WTC11 (cell line): ENCODE measurements around the gene G2E3. TPM values are rescaled to one million over a fixed set of nuclear protein-coding genes. Genes with fewer than 3 reads are reported as not detected.

Experiments
- ATAC-seq: fragments of 200-7000 bp; cut with Tn5 transposase; 2 replicates; pipeline ENCODE4 v1.10.0; 2021; ENCODE audit warnings: mild to moderate bottlenecking, moderate library complexity
- CTCF ChIA-PET: fragments of 300-600 bp; sonication (Branson Sonifier 250); formaldehyde crosslinking; loops from one replicate; lab custom pipeline; 2021; ENCODE audit warnings: antibody characterized with exemption; lab: Charles Lee
- POLR2A ChIA-PET: fragments of 350-600 bp; sonication (Branson Sonifier 250); formaldehyde crosslinking; loops from one replicate; lab custom pipeline; 2021; ENCODE audit warnings: antibody characterized with exemption; lab: Charles Lee
- DNase-seq: peaks from one replicate; pipeline ENCODE4 v3.0.0; 2021; ENCODE audit warnings: low spot score
- H3K27ac Mint-ChIP-seq: 2 replicates; pipeline ENCODE4 v1.8.0; 2021; ENCODE audit warnings: mixed read lengths
- H3K27me3 Mint-ChIP-seq: 2 replicates; pipeline ENCODE4 v1.8.0; 2021; ENCODE audit warnings: low read depth, mild to moderate bottlenecking, moderate library complexity, mixed read lengths
- H3K36me3 Mint-ChIP-seq: 2 replicates; pipeline ENCODE4 v1.8.0; 2021; ENCODE audit warnings: mixed read lengths
- H3K4me1 Mint-ChIP-seq: 2 replicates; pipeline ENCODE4 v1.8.0; 2022; ENCODE audit warnings: mixed read lengths
- H3K4me3 Mint-ChIP-seq: 2 replicates; pipeline ENCODE4 v1.8.0; 2021; ENCODE audit warnings: mild to moderate bottlenecking, moderate library complexity, mixed read lengths
- H3K9me3 Mint-ChIP-seq: 2 replicates; pipeline ENCODE4 v1.8.0; 2021; ENCODE audit warnings: mixed read lengths
- CDX4 ChIP-seq: fragments of 250-450 bp; sonication (Bioruptor Pico); IDR thresholded peaks from 2 replicates; pipeline ENCODE4 v1.9.0; 2021; ENCODE audit warnings: moderate library complexity, mild to moderate bottlenecking, inconsistent platforms, borderline replicate concordance
- E2F1 ChIP-seq: sonication (generic); formaldehyde crosslinking; IDR thresholded peaks from 2 replicates; pipeline ENCODE4 v1.8.0; 2022; ENCODE audit warnings: mild to moderate bottlenecking, missing genetic modification reagents
- ELF4 ChIP-seq: sonication (generic); formaldehyde crosslinking; IDR thresholded peaks from 2 replicates; pipeline ENCODE4 v1.8.1; 2022; ENCODE audit warnings: low read depth, mild to moderate bottlenecking, moderate library complexity, missing genetic modification reagents
- ETV6 ChIP-seq: sonication (generic); formaldehyde crosslinking; IDR thresholded peaks from 2 replicates; pipeline ENCODE4 v1.8.1; 2022; ENCODE audit warnings: mild to moderate bottlenecking, missing genetic modification reagents
- GRHL2 ChIP-seq: fragments of 250-450 bp; sonication (Bioruptor Pico); IDR thresholded peaks from 2 replicates; pipeline ENCODE4 v1.8.0; 2022; ENCODE audit warnings: mild to moderate bottlenecking, moderate library complexity; ENCODE audit not compliant: insufficient replicate concordance, severe bottlenecking
- MYBL2 ChIP-seq: sonication (generic); formaldehyde crosslinking; IDR thresholded peaks from 2 replicates; pipeline ENCODE4 v1.8.1; 2023; ENCODE audit warnings: mild to moderate bottlenecking, moderate library complexity, missing genetic modification reagents
- NFE2L1 ChIP-seq: sonication (generic); formaldehyde crosslinking; IDR thresholded peaks from 2 replicates; pipeline ENCODE4 v1.8.1; 2023; ENCODE audit warnings: missing genetic modification reagents
- NR3C1 ChIP-seq: sonication (generic); formaldehyde crosslinking; conservative IDR thresholded peaks from 2 replicates; pipeline ENCODE4 v1.8.1; 2023; ENCODE audit warnings: low read depth, mild to moderate bottlenecking, missing genetic modification reagents
- TP53 ChIP-seq: sonication (generic); formaldehyde crosslinking; IDR thresholded peaks from 2 replicates; pipeline ENCODE4 v1.8.1; 2023; ENCODE audit warnings: mild to moderate bottlenecking, missing genetic modification reagents
- USF2 ChIP-seq: sonication (generic); formaldehyde crosslinking; IDR thresholded peaks from 2 replicates; pipeline ENCODE4 v1.8.1; 2023; ENCODE audit warnings: mild to moderate bottlenecking, missing genetic modification reagents, moderate library complexity
- ZNF138 ChIP-seq: sonication (generic); formaldehyde crosslinking; conservative IDR thresholded peaks from 2 replicates; pipeline ENCODE4 v1.8.1; 2022; ENCODE audit warnings: mild to moderate bottlenecking, moderate library complexity, missing genetic modification reagents
- total RNA-seq: library from RNA; stranded (reverse); gene quantifications from 3 replicates; pipeline ENCODE4 v1.2.3, GENCODE V29; 2021
- TF ChIP-seq, protein P1 (sequence below): fragments of 250-450 bp; sonication (Bioruptor Pico); IDR thresholded peaks from 2 replicates; pipeline ENCODE4 v1.9.0; 2021; ENCODE audit warnings: mild to moderate bottlenecking
- TF ChIP-seq, protein P2 (sequence below): sonication (generic); formaldehyde crosslinking; IDR thresholded peaks from 2 replicates; pipeline ENCODE4 v1.8.0; 2023; ENCODE audit warnings: mild to moderate bottlenecking, missing genetic modification reagents
- TF ChIP-seq, protein P3 (sequence below): sonication (generic); formaldehyde crosslinking; IDR thresholded peaks from 2 replicates; pipeline ENCODE4 v1.8.1; 2023; ENCODE audit warnings: mild to moderate bottlenecking, moderate library complexity, missing genetic modification reagents
- TF ChIP-seq, protein P4 (sequence below): sonication (generic); formaldehyde crosslinking; IDR thresholded peaks from 2 replicates; pipeline ENCODE4 v1.8.1; 2022; ENCODE audit warnings: mild to moderate bottlenecking, missing genetic modification reagents, moderate library complexity, borderline replicate concordance
- TF ChIP-seq, protein P5 (sequence below): sonication (generic); formaldehyde crosslinking; conservative IDR thresholded peaks from 2 replicates; pipeline ENCODE4 v1.8.1; 2022; ENCODE audit warnings: mild to moderate bottlenecking, missing genetic modification reagents

The G2E3 gene
- total RNA-seq, 1 experiment from 2014 or later, result 66.2 TPM

- H3K27me3 Mint-ChIP-seq, result no peaks in the 10 kb centered on the region
- ATAC-seq (no peak), DNase-seq (no peak)
- POLR2A ChIA-PET, result no interaction called here
- H3K36me3 Mint-ChIP-seq, result no peaks in the 10 kb centered on the region
- TF ChIP-seq, protein P1, sequence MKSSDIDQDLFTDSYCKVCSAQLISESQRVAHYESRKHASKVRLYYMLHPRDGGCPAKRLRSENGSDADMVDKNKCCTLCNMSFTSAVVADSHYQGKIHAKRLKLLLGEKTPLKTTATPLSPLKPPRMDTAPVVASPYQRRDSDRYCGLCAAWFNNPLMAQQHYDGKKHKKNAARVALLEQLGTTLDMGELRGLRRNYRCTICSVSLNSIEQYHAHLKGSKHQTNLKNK (CRISPR knock-in tag), result no peak
- TF ChIP-seq, protein P2, sequence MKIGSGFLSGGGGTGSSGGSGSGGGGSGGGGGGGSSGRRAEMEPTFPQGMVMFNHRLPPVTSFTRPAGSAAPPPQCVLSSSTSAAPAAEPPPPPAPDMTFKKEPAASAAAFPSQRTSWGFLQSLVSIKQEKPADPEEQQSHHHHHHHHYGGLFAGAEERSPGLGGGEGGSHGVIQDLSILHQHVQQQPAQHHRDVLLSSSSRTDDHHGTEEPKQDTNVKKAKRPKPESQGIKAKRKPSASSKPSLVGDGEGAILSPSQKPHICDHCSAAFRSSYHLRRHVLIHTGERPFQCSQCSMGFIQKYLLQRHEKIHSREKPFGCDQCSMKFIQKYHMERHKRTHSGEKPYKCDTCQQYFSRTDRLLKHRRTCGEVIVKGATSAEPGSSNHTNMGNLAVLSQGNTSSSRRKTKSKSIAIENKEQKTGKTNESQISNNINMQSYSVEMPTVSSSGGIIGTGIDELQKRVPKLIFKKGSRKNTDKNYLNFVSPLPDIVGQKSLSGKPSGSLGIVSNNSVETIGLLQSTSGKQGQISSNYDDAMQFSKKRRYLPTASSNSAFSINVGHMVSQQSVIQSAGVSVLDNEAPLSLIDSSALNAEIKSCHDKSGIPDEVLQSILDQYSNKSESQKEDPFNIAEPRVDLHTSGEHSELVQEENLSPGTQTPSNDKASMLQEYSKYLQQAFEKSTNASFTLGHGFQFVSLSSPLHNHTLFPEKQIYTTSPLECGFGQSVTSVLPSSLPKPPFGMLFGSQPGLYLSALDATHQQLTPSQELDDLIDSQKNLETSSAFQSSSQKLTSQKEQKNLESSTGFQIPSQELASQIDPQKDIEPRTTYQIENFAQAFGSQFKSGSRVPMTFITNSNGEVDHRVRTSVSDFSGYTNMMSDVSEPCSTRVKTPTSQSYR (CRISPR knock-in tag), result no peak
- TF ChIP-seq E2F1 (no peak), GRHL2 (CRISPR knock-in tag) (no peak), NFE2L1 (CRISPR knock-in tag) (no peak), USF2 (no peak), ZNF138 (CRISPR knock-in tag) (no peak), MYBL2 (no peak), NR3C1 (CRISPR knock-in tag) (no peak), ELF4 (CRISPR knock-in tag) (no peak), ETV6 (CRISPR knock-in tag) (no peak), CDX4 (CRISPR knock-in tag) (no peak), TP53 (CRISPR knock-in tag) (no peak)
- TF ChIP-seq, protein P3, sequence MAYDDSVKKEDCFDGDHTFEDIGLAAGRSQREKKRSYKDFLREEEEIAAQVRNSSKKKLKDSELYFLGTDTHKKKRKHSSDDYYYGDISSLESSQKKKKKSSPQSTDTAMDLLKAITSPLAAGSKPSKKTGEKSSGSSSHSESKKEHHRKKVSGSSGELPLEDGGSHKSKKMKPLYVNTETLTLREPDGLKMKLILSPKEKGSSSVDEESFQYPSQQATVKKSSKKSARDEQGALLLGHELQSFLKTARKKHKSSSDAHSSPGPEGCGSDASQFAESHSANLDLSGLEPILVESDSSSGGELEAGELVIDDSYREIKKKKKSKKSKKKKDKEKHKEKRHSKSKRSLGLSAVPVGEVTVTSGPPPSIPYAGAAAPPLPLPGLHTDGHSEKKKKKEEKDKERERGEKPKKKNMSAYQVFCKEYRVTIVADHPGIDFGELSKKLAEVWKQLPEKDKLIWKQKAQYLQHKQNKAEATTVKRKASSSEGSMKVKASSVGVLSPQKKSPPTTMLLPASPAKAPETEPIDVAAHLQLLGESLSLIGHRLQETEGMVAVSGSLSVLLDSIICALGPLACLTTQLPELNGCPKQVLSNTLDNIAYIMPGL, result no peak
- TF ChIP-seq, protein P4, sequence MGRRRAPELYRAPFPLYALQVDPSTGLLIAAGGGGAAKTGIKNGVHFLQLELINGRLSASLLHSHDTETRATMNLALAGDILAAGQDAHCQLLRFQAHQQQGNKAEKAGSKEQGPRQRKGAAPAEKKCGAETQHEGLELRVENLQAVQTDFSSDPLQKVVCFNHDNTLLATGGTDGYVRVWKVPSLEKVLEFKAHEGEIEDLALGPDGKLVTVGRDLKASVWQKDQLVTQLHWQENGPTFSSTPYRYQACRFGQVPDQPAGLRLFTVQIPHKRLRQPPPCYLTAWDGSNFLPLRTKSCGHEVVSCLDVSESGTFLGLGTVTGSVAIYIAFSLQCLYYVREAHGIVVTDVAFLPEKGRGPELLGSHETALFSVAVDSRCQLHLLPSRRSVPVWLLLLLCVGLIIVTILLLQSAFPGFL (CRISPR knock-in tag), result no peak
- TF ChIP-seq, protein P5, sequence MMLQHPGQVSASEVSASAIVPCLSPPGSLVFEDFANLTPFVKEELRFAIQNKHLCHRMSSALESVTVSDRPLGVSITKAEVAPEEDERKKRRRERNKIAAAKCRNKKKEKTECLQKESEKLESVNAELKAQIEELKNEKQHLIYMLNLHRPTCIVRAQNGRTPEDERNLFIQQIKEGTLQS (CRISPR knock-in tag), result no peak
- no peak overlapping the region for H3K4me3 Mint-ChIP-seq
- H3K27ac Mint-ChIP-seq, result no peak overlapping the region
- no peaks in the 10 kb centered on the region for H3K4me1 Mint-ChIP-seq
- CTCF ChIA-PET, result interaction anchor here (0.7 to 2.0 kb wide), 6 partner anchors 15 to 250 kb away, joined by 3 to 16 read pairs (median 3); no protein-coding TSS in a partner anchor
- H3K9me3 Mint-ChIP-seq, result no peaks in the 10 kb centered on the region
These were observed 38.4 kb upstream of the G2E3 start for GRCh38 chr14:30520536-30520935.
